ENCODE measurements around the gene DISC1. TPM values are rescaled to one million over a fixed set of nuclear protein-coding genes. Genes with fewer than 3 reads are reported as not detected.

DISC1 gene
- total and polyA plus RNA-seq, 2 experiments from 2014 or later, result 2.1 to 6.5 TPM

DNA sequence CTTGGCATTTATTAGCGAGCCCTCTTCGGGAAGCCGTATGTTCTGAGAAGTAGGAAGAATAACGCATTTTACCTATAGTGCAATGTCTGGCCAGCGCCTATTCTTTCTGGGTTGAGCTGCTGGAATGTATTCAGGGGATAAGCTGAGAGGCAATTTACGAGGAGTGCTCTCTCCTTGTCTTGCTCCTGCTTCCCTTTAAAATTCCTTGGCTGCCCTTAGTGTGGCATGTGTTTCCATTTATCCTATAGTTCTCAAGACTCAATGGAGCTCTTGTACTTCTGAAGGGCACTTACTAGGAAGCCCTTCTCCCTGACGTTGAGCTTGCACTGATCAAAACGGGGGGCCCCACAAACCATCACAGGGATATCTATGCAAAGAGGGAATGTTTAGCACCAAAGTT, 364.6 kb downstream of the DISC1 start:
- no peaks in the 10 kb centered on the region for H3K9me3 Mint-ChIP-seq
- no peaks in the 10 kb centered on the region for H3K36me3 ChIP-seq (ENCODE audit: insufficient read depth)
- H3K4me3 Mint-ChIP-seq, result no peak overlapping the region
- DNase-seq (ENCODE audit: low spot score) (no peak), ATAC-seq (no peak)
- no peak overlapping the region for H3K4me2 ChIP-seq
- TF ChIP-seq CREB1 (CRISPR knock-in tag; IDR thresholded peaks at IDR 0.05; ENCODE audit: low read depth) (no peak), ZNF331 (CRISPR knock-in tag; IDR thresholded peaks at IDR 0.05; ENCODE audit: low read depth) (no peak), POLR2AphosphoS5 (IDR thresholded peaks at IDR 0.05; ENCODE audit: low read depth) (no peak), STAT1 (IDR thresholded peaks at IDR 0.05; ENCODE audit: unreplicated experiment) (no peak), EZH2 (IDR thresholded peaks at IDR 0.05; ENCODE audit: low read depth, unreplicated experiment) (no peak), ZNF114 (CRISPR knock-in tag; IDR thresholded peaks at IDR 0.05) (no peak), NANOG (IDR thresholded peaks at IDR 0.05; ENCODE audit: borderline replicate concordance) (no peak)
- TF ChIP-seq, protein P1, sequence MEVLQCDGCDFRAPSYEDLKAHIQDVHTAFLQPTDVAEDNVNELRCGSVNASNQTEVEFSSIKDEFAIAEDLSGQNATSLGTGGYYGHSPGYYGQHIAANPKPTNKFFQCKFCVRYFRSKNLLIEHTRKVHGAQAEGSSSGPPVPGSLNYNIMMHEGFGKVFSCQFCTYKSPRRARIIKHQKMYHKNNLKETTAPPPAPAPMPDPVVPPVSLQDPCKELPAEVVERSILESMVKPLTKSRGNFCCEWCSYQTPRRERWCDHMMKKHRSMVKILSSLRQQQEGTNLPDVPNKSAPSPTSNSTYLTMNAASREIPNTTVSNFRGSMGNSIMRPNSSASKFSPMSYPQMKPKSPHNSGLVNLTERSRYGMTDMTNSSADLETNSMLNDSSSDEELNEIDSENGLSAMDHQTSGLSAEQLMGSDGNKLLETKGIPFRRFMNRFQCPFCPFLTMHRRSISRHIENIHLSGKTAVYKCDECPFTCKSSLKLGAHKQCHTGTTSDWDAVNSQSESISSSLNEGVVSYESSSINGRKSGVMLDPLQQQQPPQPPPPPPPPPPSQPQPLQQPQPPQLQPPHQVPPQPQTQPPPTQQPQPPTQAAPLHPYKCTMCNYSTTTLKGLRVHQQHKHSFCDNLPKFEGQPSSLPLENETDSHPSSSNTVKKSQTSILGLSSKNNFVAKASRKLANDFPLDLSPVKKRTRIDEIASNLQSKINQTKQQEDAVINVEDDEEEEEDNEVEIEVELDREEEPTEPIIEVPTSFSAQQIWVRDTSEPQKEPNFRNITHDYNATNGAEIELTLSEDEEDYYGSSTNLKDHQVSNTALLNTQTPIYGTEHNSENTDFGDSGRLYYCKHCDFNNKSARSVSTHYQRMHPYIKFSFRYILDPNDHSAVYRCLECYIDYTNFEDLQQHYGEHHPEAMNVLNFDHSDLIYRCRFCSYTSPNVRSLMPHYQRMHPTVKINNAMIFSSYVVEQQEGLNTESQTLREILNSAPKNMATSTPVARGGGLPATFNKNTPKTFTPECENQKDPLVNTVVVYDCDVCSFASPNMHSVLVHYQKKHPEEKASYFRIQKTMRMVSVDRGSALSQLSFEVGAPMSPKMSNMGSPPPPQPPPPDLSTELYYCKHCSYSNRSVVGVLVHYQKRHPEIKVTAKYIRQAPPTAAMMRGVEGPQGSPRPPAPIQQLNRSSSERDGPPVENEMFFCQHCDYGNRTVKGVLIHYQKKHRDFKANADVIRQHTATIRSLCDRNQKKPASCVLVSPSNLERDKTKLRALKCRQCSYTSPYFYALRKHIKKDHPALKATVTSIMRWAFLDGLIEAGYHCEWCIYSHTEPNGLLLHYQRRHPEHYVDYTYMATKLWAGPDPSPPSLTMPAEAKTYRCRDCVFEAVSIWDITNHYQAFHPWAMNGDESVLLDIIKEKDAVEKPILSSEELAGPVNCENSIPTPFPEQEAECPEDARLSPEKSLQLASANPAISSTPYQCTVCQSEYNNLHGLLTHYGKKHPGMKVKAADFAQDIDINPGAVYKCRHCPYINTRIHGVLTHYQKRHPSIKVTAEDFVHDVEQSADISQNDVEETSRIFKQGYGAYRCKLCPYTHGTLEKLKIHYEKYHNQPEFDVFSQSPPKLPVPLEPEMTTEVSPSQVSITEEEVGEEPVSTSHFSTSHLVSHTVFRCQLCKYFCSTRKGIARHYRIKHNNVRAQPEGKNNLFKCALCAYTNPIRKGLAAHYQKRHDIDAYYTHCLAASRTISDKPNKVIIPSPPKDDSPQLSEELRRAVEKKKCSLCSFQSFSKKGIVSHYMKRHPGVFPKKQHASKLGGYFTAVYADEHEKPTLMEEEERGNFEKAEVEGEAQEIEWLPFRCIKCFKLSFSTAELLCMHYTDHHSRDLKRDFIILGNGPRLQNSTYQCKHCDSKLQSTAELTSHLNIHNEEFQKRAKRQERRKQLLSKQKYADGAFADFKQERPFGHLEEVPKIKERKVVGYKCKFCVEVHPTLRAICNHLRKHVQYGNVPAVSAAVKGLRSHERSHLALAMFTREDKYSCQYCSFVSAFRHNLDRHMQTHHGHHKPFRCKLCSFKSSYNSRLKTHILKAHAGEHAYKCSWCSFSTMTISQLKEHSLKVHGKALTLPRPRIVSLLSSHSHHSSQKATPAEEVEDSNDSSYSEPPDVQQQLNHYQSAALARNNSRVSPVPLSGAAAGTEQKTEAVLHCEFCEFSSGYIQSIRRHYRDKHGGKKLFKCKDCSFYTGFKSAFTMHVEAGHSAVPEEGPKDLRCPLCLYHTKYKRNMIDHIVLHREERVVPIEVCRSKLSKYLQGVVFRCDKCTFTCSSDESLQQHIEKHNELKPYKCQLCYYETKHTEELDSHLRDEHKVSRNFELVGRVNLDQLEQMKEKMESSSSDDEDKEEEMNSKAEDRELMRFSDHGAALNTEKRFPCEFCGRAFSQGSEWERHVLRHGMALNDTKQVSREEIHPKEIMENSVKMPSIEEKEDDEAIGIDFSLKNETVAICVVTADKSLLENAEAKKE (CRISPR knock-in tag; IDR thresholded peaks at IDR 0.05), result no peak
- no peaks in the 10 kb centered on the region for H4K20me1 ChIP-seq (replicated peaks; ENCODE audit: insufficient read depth)
- H3F3A ChIP-seq (replicated peaks; ENCODE audit: low read depth), result no peaks in the 10 kb centered on the region
- H3K27me3 Mint-ChIP-seq (ENCODE audit: insufficient read depth, low read depth, poor library complexity), result peaks cover 1% of the 10 kb centered on the region
- no peak overlapping the region for H3K27ac Mint-ChIP-seq
- H3K79me2 ChIP-seq (replicated peaks; ENCODE audit: insufficient read depth), result no peaks in the 10 kb centered on the region
- H3K27ac ChIP-seq (ENCODE audit: low read depth), result no peak overlapping the region
- H3K36me3 Mint-ChIP-seq (ENCODE audit: low read depth), result no peaks in the 10 kb centered on the region
- no peaks in the 10 kb centered on the region; the same call in 1 of the 2 replicates for H3K4me1 ChIP-seq (ENCODE audit: insufficient read depth)
- H3K9me2 ChIP-seq (ENCODE audit: insufficient read depth), result no peaks in the 10 kb centered on the region
- no peak overlapping the region for H3K4me3 ChIP-seq
- no peak overlapping the region for H2AFZ ChIP-seq
- H3K27me3 ChIP-seq (ENCODE audit: insufficient read depth), result no peaks in the 10 kb centered on the region
- H3K4me1 Mint-ChIP-seq, result peaks cover 11% of the 10 kb centered on the region; the same call in 2 of the 3 replicates
